K562 (cell line): ENCODE measurements around the gene TANC1. TPM values are rescaled to one million over a fixed set of nuclear protein-coding genes. Genes with fewer than 3 reads are reported as not detected.

Experiments used
- ATF4 ChIP-seq: fragments of 450-650 bp; formaldehyde crosslinking; IDR thresholded peaks from 2 replicates; pipeline ENCODE4 v1.4.0; 2022; ENCODE audit warnings: mild to moderate bottlenecking, moderate library complexity
- CHD1 ChIP-seq: fragments of 200-600 bp; sonication (generic); IDR thresholded peaks from one replicate; pipeline ENCODE4 v1.6.1; 2012; ENCODE audit warnings: mild to moderate bottlenecking, moderate library complexity, low read length, inconsistent platforms
- ETV1 ChIP-seq: fragments of 450-650 bp; conservative IDR thresholded peaks from 2 replicates; pipeline ENCODE4 v1.6.1; 2016; ENCODE audit warnings: missing genetic modification characterization, control low read depth, low read depth, missing compliant biosample characterization
- ETV5 ChIP-seq: sonication (generic); formaldehyde crosslinking; IDR thresholded peaks from 2 replicates; pipeline ENCODE4 v1.4.0; 2020; ENCODE audit warnings: low read depth, mild to moderate bottlenecking, missing genetic modification reagents
- HES1 ChIP-seq: fragments of 450-650 bp; IDR thresholded peaks from 2 replicates; pipeline ENCODE4 v1.6.1; 2016; ENCODE audit warnings: low read depth, mild to moderate bottlenecking, moderate library complexity
- MAX ChIP-seq: sonication (generic); formaldehyde crosslinking; IDR thresholded peaks from 2 replicates; pipeline ENCODE4 v1.9.0; 2022; ENCODE audit warnings: mild to moderate bottlenecking, missing genetic modification reagents
- MAZ ChIP-seq, 2 experiments: fragments of 450-650 bp in 1 of 2; sonication (generic) in 1 of 2; formaldehyde crosslinking; IDR thresholded peaks in 1 of 2; conservative IDR thresholded peaks in 1 of 2; 2 replicates each; pipeline versions ENCODE4 v1.4.0 to v1.5.0; 2020; ENCODE audit warnings: mild to moderate bottlenecking in 1 of 2, missing genetic modification reagents in 1 of 2
- TRIM24 ChIP-seq, 2 experiments: fragments of 450-650 bp; IDR thresholded peaks; 2 replicates each; pipeline ENCODE4 v1.6.1; 2016
- ZBTB12 ChIP-seq: fragments of 250-450 bp; sonication (Bioruptor Pico); IDR thresholded peaks from 2 replicates; pipeline ENCODE4 v1.4.0; 2020
- ZBTB40 ChIP-seq, 2 experiments: fragments of 450-650 bp in 1 of 2; sonication (generic) in 1 of 2; formaldehyde crosslinking in 1 of 2; IDR thresholded peaks; 2 replicates each; pipeline versions ENCODE4 v1.7.1 to v1.9.0; 2016 to 2022; ENCODE audit warnings: inconsistent platforms in 1 of 2, mild to moderate bottlenecking in 1 of 2, missing genetic modification reagents in 1 of 2
- polyA plus RNA-seq, 8 experiments: library from polyadenylated mRNA; depleted of rRNA in 4 of 8; stranded (reverse) in 5 of 8; unstranded in 3 of 8; fragments of >200 nt; fragmentation: Nextera tagmentation in 2 of 8; fragmentation: Illumina TruSeq in 1 of 8; extraction: Ambion mirVana in 2 of 8; extraction: Trizol in 1 of 8; gene quantifications; 2 replicates each; pipeline versions ENCODE4 v1.2.1 to v1.2.3, GENCODE V29; 2011 to 2014; ENCODE audit warnings: inconsistent platforms in 1 of 8, missing spikeins in 1 of 8
- total RNA-seq, 7 experiments: library from RNA; depleted of rRNA in 6 of 7; stranded (reverse); fragments of >200 nt in 6 of 7; fragmentation: Illumina TruSeq in 2 of 7; extraction: Trizol in 2 of 7; gene quantifications; 2 replicates each; pipeline versions ENCODE4 v1.2.1 to v1.2.3, GENCODE V29; 2011 to 2021; ENCODE audit warnings: low replicate concordance in 1 of 7

TANC1 gene
- total and polyA plus RNA-seq, 9 of the 15 experiments (the other 6 are each of a cell fraction or from before 2014, with no cell fraction given) = under 0.01 to 0.20 (median 0.07) TPM; not detected in 1

- TF ChIP-seq ZBTB40 (IDR thresholded peaks at IDR 0.05) = no peak
- no peak; the same call in 1 of the 2 replicates for TF ChIP-seq ZBTB40 (CRISPR knock-in tag; IDR thresholded peaks at IDR 0.05)
- TF ChIP-seq ETV1 (tag) = 0 out of 2 replicates have a peak, but pooled peaks have one; percentile 25
- no peak for TF ChIP-seq MAX (CRISPR knock-in tag)
- TF ChIP-seq ATF4 (CRISPR knock-in tag) = peak; percentile 66; the same call in 1 of the 2 replicates
- TF ChIP-seq ZBTB12 (CRISPR knock-in tag) = peak; percentile 63
- no peak for TF ChIP-seq ETV5 (CRISPR knock-in tag)
- TF ChIP-seq MAZ (CRISPR knock-in tag; conservative IDR thresholded peaks at IDR 0.05 in 1 of 2, IDR thresholded peaks at IDR 0.05 in 1 of 2) = peak in 1 of 2 experiments; percentile 61; a peak in 2 of 4 replicates
- no peak for TF ChIP-seq CHD1
- TF ChIP-seq TRIM24 (IDR thresholded peaks at IDR 0.05) = peak; percentile 63 to 82; a peak in 3 of 4 replicates
- TF ChIP-seq HES1 = peak; percentile 93
These were observed 161.9 kb downstream of the TANC1 start (continued) for GRCh38 chr2:159130302-159130701.
